NCI-H2171 (cell line): ENCODE results near the gene PAQR6.
"Not testable (repeated sequence)": the region's sequence is repeated elsewhere in the genome, so short reads cannot be mapped to it uniquely, and the experiment has no call there.

Experiments
- DNase-seq: peaks from one replicate; lab custom pipeline; 2025; lab: John Stamatoyannopoulos, UW

PAQR6 gene

GRCh38 chr1:156230473-156230837 is 17.4 kb downstream of the PAQR6 start:
- DNase-seq = no peak

GRCh38 chr1:156229809-156230472 is 17.9 kb downstream of the PAQR6 start:
- no peak for DNase-seq

GRCh38 chr1:156228501-156228900 is 19.4 kb downstream of the PAQR6 start:
- no peak for DNase-seq

- DNase-seq = no peak
Measured at GRCh38 chr1:156226782-156227181, 21.1 kb downstream of the PAQR6 start.

GRCh38 chr1:156226116-156226538 is 21.7 kb downstream of the PAQR6 start:
- DNase-seq = no peak

GRCh38 chr1:156225677-156226014 is 22.2 kb downstream of the PAQR6 start:
- DNase-seq = no peak

GRCh38 chr1:156221986-156222692 is 25.7 kb downstream of the PAQR6 start:
- DNase-seq = no peak

- no peak for DNase-seq
Measured at GRCh38 chr1:156220226-156220625, 27.6 kb downstream of the PAQR6 start.

GRCh38 chr1:156217871-156218270 is 30.0 kb downstream of the PAQR6 start:
- DNase-seq = no peak

GRCh38 chr1:156216361-156217086 is 31.3 kb downstream of the PAQR6 start:
- DNase-seq = not testable (repeated sequence)

- no peak for DNase-seq
Measured at GRCh38 chr1:156214024-156214748, 33.7 kb downstream of the PAQR6 start.

- no peak for DNase-seq
Measured at GRCh38 chr1:156213644-156213966, 34.3 kb downstream of the PAQR6 start.

- peak; percentile 93 for DNase-seq
Measured at GRCh38 chr1:156212833-156213643, 34.8 kb downstream of the PAQR6 start, which contains the start of gene PMF1. TSS of gene PMF1 (plus strand) at chr1:156213007. CDS start at chr1:156213016, 9 bp downstream.

- DNase-seq = no peak
Measured at GRCh38 chr1:156212130-156212529, 35.7 kb downstream of the PAQR6 start.

GRCh38 chr1:156211243-156211642 is 36.6 kb downstream of the PAQR6 start:
- DNase-seq = no peak

- no peak for DNase-seq
Measured at GRCh38 chr1:156204686-156205085, 43.2 kb downstream of the PAQR6 start.

- DNase-seq = no peak
Measured at GRCh38 chr1:156203331-156203730, 44.5 kb downstream of the PAQR6 start.

GRCh38 chr1:156200044-156200443 is 47.8 kb downstream of the PAQR6 start:
- no peak for DNase-seq

- no peak for DNase-seq
Measured at GRCh38 chr1:156198831-156199349, 49.0 kb downstream of the PAQR6 start.

- DNase-seq = no peak
Measured at GRCh38 chr1:156196445-156196844, 51.4 kb downstream of the PAQR6 start.

GRCh38 chr1:156195853-156196252 is 52.0 kb downstream of the PAQR6 start:
- DNase-seq = no peak

- peak; percentile 3 for DNase-seq
Measured at GRCh38 chr1:156194300-156194652, 53.6 kb downstream of the PAQR6 start.
